Epithelial cell of esophagus (primary cell): ENCODE data around the gene ANKRD34C.

ENCODE experiments used
- DNase-seq: peaks from one replicate; pipeline ENCODE4 v3.0.0; 2010; ENCODE audit warnings: low read depth
- H3K4me3 ChIP-seq: 2 replicates; pipeline ENCODE4 v1.5.1; 2011; ENCODE audit warnings: mild to moderate bottlenecking, low read length, control low read depth
- CTCF ChIP-seq: IDR thresholded peaks from 2 replicates; pipeline ENCODE4 v1.5.1; 2011; ENCODE audit warnings: low read depth, mild to moderate bottlenecking, low read length, control low read depth, inconsistent platforms; ENCODE audit not compliant: insufficient read depth; ENCODE audit errors: missing control alignments

ANKRD34C gene

GRCh38 chr15:79282371-79283251, at the start of gene ANKRD34C:
Gene ANKRD34C, plus strand, starts transcription at chr15:79282722. Its CDS starts 10,563 bp downstream, at chr15:79293285.
- no peak for TF ChIP-seq CTCF
- no peak within 1 kb of the TSS for H3K4me3 ChIP-seq
- DNase-seq: no peak

GRCh38 chr15:79233236-79233635, 49.3 kb upstream of the ANKRD34C start:
- no peak for TF ChIP-seq CTCF
- H3K4me3 ChIP-seq: no peak overlapping the region
- DNase-seq: no peak

- TF ChIP-seq CTCF: no peak
- no peak overlapping the region for H3K4me3 ChIP-seq
- DNase-seq: no peak
Observed at GRCh38 chr15:79240036-79240435, 42.5 kb upstream of the ANKRD34C start.

- no peak overlapping the region for H3K4me3 ChIP-seq
- no peak for TF ChIP-seq CTCF
Observed at GRCh38 chr15:79243723-79244122, 38.8 kb upstream of the ANKRD34C start.

GRCh38 chr15:79244876-79245275, 37.6 kb upstream of the ANKRD34C start:
- DNase-seq: no peak
- H3K4me3 ChIP-seq: no peak overlapping the region
- no peak for TF ChIP-seq CTCF

More at GRCh38 chr15:79243723-79244122, 38.8 kb upstream of the ANKRD34C start:
- no peak for DNase-seq

GRCh38 chr15:79248183-79248582, 34.3 kb upstream of the ANKRD34C start:
- TF ChIP-seq CTCF: no peak
- no peak overlapping the region for H3K4me3 ChIP-seq
- DNase-seq: no peak

- TF ChIP-seq CTCF: no peak
- no peak for DNase-seq
Observed at GRCh38 chr15:79257454-79257853, 25.1 kb upstream of the ANKRD34C start.

More at GRCh38 chr15:79257454-79257853, 25.1 kb upstream of the ANKRD34C start:
- no peak overlapping the region for H3K4me3 ChIP-seq
